Measurements from ENCODE around the gene DNAH6. TPM values are rescaled to one million over a fixed set of nuclear protein-coding genes. Genes with fewer than 3 reads are reported as not detected.

DNAH6 gene
- total RNA-seq, 4 donors from 2014 or later, result 0.04 to 0.67 (median 0.27) TPM

- Histone ChIP-seq H3K4me1 (no peaks in the 10 kb centered on the region), H3K27me3 (no peaks in the 10 kb centered on the region), H3K27ac (no peak overlapping the region), H3K9me3 (no peaks in the 10 kb centered on the region), H3K4me3 (no peak overlapping the region), H3K36me3 (no peaks in the 10 kb centered on the region)
- 32 to 53% methylated on average over 2 of the region's 2 CpGs for WGBS, 2 donors (ENCODE audit: low coverage in 1 of 2)
- ATAC-seq, result no peak
- no peak for TF ChIP-seq POLR2AphosphoS5 (IDR thresholded peaks at IDR 0.05)
- no peak for TF ChIP-seq CTCF (IDR thresholded peaks at IDR 0.05)
Observed at GRCh38 chr2:84716564-84716963, 200.3 kb downstream of the DNAH6 start.

DNA sequence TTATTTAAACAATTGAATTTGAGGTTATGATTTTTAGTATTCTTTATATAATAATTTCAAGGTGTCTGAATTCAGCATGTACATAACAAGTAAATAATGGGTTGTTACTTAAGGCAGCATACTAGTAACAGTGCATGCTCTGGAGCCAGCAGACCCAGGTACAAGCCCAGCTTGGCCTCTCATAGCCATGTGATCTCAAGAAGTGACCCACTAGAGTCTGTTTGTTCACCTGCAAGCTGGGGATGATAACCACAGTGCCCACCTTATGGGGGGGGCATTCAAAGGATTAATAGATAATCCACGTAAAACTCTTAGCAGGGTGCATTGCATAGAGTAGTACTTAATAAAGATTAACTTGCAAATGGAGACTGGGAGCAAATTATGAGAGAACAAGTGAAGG is 201.0 kb downstream of the DNAH6 start:
- WGBS, 2 donors (ENCODE audit: low coverage in 1 of 2), result 64% methylated on average over 1 of the region's 1 CpG; no CpG with 5 or more reads in 1 of the 2 donors
- no peak overlapping the region for H3K4me3 ChIP-seq
- H3K36me3 ChIP-seq, result no peaks in the 10 kb centered on the region
- no peaks in the 10 kb centered on the region for H3K4me1 ChIP-seq
- no peak overlapping the region for H3K27ac ChIP-seq
- H3K9me3 ChIP-seq, result no peaks in the 10 kb centered on the region
- TF ChIP-seq EP300 (IDR thresholded peaks at IDR 0.05), result no peak
- no peak for TF ChIP-seq CTCF (IDR thresholded peaks at IDR 0.05)
- no peak for TF ChIP-seq POLR2AphosphoS5 (IDR thresholded peaks at IDR 0.05)
- TF ChIP-seq POLR2A (IDR thresholded peaks at IDR 0.05), result no peak
- H3K27me3 ChIP-seq, result no peaks in the 10 kb centered on the region
- ATAC-seq, result no peak

- no peaks in the 10 kb centered on the region for H3K27me3 ChIP-seq
- TF ChIP-seq POLR2AphosphoS5 (IDR thresholded peaks at IDR 0.05) (no peak), EP300 (IDR thresholded peaks at IDR 0.05) (no peak), CTCF (IDR thresholded peaks at IDR 0.05) (no peak), POLR2A (IDR thresholded peaks at IDR 0.05) (no peak)
- H3K27ac ChIP-seq, result no peak overlapping the region
- H3K4me1 ChIP-seq, result no peaks in the 10 kb centered on the region
- no peaks in the 10 kb centered on the region for H3K9me3 ChIP-seq
- 88 to 93% methylated on average over 3 to 6 of the region's 6 CpGs for WGBS, 2 donors (ENCODE audit: low coverage in 1 of 2)
- H3K4me3 ChIP-seq, result no peak overlapping the region
- no peak for ATAC-seq
- no peaks in the 10 kb centered on the region for H3K36me3 ChIP-seq
Observed at GRCh38 chr2:84719434-84719833, 203.1 kb downstream of the DNAH6 start.

DNA sequence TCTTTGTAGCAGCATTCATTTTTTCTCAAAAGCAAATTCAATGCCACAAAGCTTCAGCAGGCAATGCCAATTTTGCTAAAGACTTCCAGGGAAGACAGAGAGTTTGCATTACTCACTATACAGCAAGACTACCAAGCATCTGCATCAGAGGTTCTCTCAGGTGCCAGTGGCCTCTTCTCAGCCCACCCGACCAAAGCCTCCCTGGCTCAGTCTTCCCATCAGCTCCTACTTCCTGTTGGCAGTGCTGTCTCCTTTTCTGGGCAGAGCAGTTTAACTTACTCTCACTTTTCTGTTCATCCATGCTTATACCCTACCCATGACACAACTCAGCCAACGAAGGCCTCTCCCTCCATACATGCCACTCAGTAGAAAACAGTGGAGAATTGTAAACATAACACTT is 207.5 kb downstream of the DNAH6 start:
- Histone ChIP-seq H3K27me3 (no peaks in the 10 kb centered on the region), H3K9me3 (no peaks in the 10 kb centered on the region), H3K36me3 (no peaks in the 10 kb centered on the region), H3K4me1 (no peaks in the 10 kb centered on the region), H3K27ac (no peak overlapping the region), H3K4me3 (no peak overlapping the region)
- TF ChIP-seq EP300 (IDR thresholded peaks at IDR 0.05) (no peak), POLR2A (IDR thresholded peaks at IDR 0.05) (no peak), POLR2AphosphoS5 (IDR thresholded peaks at IDR 0.05) (no peak), CTCF (IDR thresholded peaks at IDR 0.05) (no peak)
- ATAC-seq, result no peak
- WGBS, 2 donors (ENCODE audit: low coverage in 1 of 2), result 71 to 83% methylated on average over 1 to 2 of the region's 2 CpGs

DNA sequence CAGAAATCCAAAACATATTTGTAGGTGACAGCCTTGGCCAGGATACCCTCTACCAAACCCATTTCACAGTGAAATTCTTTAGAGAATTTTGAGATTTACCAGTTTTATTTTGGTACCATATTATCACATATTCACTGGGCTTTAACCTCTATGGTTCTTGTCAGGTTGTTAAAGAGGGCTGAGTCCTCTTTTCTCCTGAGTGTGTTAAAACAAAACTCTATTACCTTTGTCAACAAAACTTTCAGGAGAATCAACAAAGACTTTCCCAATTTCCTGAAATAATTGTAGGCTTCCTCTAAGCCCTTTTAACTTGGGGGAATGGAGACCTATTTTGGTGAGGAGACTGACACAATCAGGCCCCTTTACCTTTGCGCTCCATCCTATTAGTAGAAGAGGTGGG is 209.4 kb downstream of the DNAH6 start:
- Histone ChIP-seq H3K36me3 (no peaks in the 10 kb centered on the region), H3K4me1 (no peaks in the 10 kb centered on the region), H3K27me3 (no peaks in the 10 kb centered on the region), H3K27ac (no peak overlapping the region), H3K4me3 (no peak overlapping the region), H3K9me3 (no peaks in the 10 kb centered on the region)
- TF ChIP-seq EP300 (IDR thresholded peaks at IDR 0.05) (no peak), CTCF (IDR thresholded peaks at IDR 0.05) (no peak), POLR2A (IDR thresholded peaks at IDR 0.05) (no peak), POLR2AphosphoS5 (IDR thresholded peaks at IDR 0.05) (no peak)
- no peak for ATAC-seq
- 100% methylated on average over 1 of the region's 1 CpG; no CpG with 5 or more reads in 1 of the 2 donors for WGBS, 2 donors (ENCODE audit: low coverage in 1 of 2)

Data from gastroesophageal sphincter (tissue), 4 donors.